ENCODE measurements around the gene SEPTIN3. TPM values are rescaled to one million over a fixed set of nuclear protein-coding genes. Genes with fewer than 3 reads are reported as not detected.

Gene SEPTIN3
- total RNA-seq, 4 donors from 2014 or later = 0.22 to 0.75 (median 0.40) TPM

- Histone ChIP-seq H3K9me3 (no peaks in the 10 kb centered on the region), H3K4me3 (replicated peaks in 1 of 3) (no peak overlapping the region), H3K36me3 (no peaks in the 10 kb centered on the region), H3K27me3 (no peaks in the 10 kb centered on the region), H3K4me1 (peaks cover 8% of the 10 kb centered on the region in 2 donors), H3K27ac (no peak overlapping the region)
- no peak for DNase-seq
- intact Hi-C loops (cut with DNase I) = no loop called here
- TF ChIP-seq POLR2A (IDR thresholded peaks at IDR 0.05) (no peak), CTCF (IDR thresholded peaks at IDR 0.05) (no peak)
- 62 to 63% methylated on average over 7 to 8 of the region's 9 CpGs for WGBS, 2 donors
Measured at GRCh38 chr22:41968601-41969000, 642 bp upstream of the SEPTIN3 start.

DNA sequence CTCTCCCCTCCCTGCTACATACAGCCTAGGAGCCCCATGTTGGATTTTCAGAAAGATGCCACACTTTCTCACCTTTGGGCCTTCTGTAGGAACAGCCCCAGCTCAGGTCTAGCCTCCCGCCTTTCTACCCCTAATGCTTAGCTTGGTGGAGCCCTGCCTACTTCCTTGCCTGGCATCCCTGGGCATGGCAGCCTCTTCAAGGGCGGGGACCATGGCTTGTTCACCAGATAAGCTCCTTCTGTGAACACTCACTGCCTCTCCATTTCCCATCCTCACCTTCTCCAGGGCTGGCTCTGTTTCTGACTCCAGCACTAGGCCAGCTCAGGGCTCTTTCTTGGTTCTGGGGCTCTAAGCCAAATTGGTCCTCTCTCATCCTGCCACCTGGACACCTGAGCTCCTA lies 1.4 kb downstream of the SEPTIN3 start:
- H3K4me3 ChIP-seq (replicated peaks in 1 of 3) = no peak overlapping the region
- intact Hi-C loops (cut with DNase I) = no loop called here
- 86 to 96% methylated on average over 2 of the region's 2 CpGs for WGBS, 2 donors

DNA sequence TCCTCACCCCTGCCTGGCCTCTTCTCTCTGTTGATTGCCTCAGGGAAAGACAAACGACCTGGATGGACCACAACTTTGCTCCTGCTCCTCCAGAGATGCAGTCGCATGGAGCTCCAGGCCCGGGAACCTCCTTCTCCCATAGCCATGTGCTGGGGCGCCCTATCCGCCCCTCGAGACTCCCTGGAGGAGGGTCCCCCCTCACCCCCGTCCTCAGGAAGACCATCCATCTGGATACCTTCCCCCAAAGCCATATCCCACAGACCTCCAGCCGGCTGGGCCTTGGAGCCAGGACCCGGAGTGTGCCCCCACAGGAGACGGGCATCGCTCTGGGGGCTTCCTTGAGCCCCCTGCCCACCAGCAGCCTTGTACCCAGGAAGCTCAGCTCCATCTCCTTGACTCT lies 2.2 kb downstream of the SEPTIN3 start:
- Histone ChIP-seq H3K4me1 (peaks cover 0 to 7% of the 10 kb centered on the region in 2 donors), H3K27ac (no peak overlapping the region), H3K36me3 (no peaks in the 10 kb centered on the region), H3K4me3 (replicated peaks in 1 of 3) (no peak overlapping the region), H3K27me3 (no peaks in the 10 kb centered on the region), H3K9me3 (no peaks in the 10 kb centered on the region)
- intact Hi-C loops (cut with DNase I) = no loop called here
- DNase-seq = no peak
- WGBS, 2 donors = 90 to 93% methylated on average over 10 to 11 of the region's 11 CpGs
- no peak for TF ChIP-seq POLR2A (IDR thresholded peaks at IDR 0.05)
- TF ChIP-seq CTCF (IDR thresholded peaks at IDR 0.05) = no peak

More for the DNA sequence above, 1.4 kb downstream of the SEPTIN3 start:
- no peaks in the 10 kb centered on the region for H3K9me3 ChIP-seq
- no peaks in the 10 kb centered on the region for H3K36me3 ChIP-seq
- no peak for TF ChIP-seq POLR2A (IDR thresholded peaks at IDR 0.05)
- TF ChIP-seq CTCF (IDR thresholded peaks at IDR 0.05) = no peak
- H3K4me1 ChIP-seq = peaks cover 0 to 3% of the 10 kb centered on the region in 2 donors
- no peaks in the 10 kb centered on the region for H3K27me3 ChIP-seq
- H3K27ac ChIP-seq = no peak overlapping the region
- DNase-seq = no peak

DNA sequence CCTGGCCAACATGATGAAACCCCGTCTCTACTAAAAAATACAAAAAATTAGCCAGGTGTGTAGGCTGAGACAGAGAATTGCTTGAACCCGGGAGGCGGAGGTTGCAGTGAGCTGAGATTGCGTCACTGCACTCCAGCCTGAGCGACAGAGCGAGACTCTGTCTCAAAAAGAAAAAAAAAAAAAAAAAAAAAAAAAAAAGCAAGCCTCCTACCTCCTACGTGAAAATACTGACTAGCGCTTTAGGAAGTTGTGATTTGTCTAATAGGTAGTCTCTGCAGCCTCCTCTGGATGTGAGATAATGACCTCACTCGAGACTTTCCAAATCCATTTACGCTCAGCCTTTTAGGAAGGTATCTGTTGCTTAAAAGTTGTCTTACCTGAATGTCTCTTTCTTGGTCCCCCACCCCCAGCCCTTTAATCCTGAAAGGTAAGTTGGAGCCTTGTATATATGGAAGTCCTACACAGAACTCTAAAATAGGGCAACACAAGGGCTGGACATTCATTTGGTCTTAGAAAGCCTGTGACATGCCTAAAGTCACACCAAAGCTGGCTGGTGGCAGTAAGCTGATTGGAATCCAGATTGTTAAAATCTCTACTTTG lies 5.5 kb downstream of the SEPTIN3 start:
- Histone ChIP-seq H3K27ac (no peak overlapping the region), H3K27me3 (no peaks in the 10 kb centered on the region), H3K4me3 (replicated peaks in 1 of 3) (no peak overlapping the region), H3K4me1 (peaks cover 0 to 13% of the 10 kb centered on the region in 2 donors), H3K36me3 (no peaks in the 10 kb centered on the region), H3K9me3 (no peaks in the 10 kb centered on the region)
- TF ChIP-seq CTCF (IDR thresholded peaks at IDR 0.05) = no peak
- no peak for TF ChIP-seq POLR2A (IDR thresholded peaks at IDR 0.05)
- WGBS, 2 donors = 29 to 42% methylated on average over 10 of the region's 10 CpGs
- peak; percentile 65 to 71 for DNase-seq
- intact Hi-C loops (cut with DNase I) = no loop called here

- H3K4me1 ChIP-seq = peaks cover 0 to 13% of the 10 kb centered on the region in 2 donors
- no peak for TF ChIP-seq POLR2A (IDR thresholded peaks at IDR 0.05)
- no peak for TF ChIP-seq CTCF (IDR thresholded peaks at IDR 0.05)
- DNase-seq = no peak
- H3K27ac ChIP-seq = no peak overlapping the region
- H3K9me3 ChIP-seq = no peaks in the 10 kb centered on the region
- H3K4me3 ChIP-seq (replicated peaks in 1 of 3) = no peak overlapping the region
- H3K36me3 ChIP-seq = no peaks in the 10 kb centered on the region
- intact Hi-C loops (cut with DNase I) = no loop called here
- H3K27me3 ChIP-seq = no peaks in the 10 kb centered on the region
- 67 to 69% methylated on average over 12 of the region's 12 CpGs for WGBS, 2 donors
Measured at GRCh38 chr22:41975299-41976069, 6.2 kb downstream of the SEPTIN3 start.
